ENCODE results near the gene CELA3A. TPM values are rescaled to one million over a fixed set of nuclear protein-coding genes. Genes with fewer than 3 reads are reported as not detected.
"Not testable (repeated sequence)": the region's sequence is repeated elsewhere in the genome, so short reads cannot be mapped to it uniquely, and the experiment has no call there.

The CELA3A gene
- polyA plus RNA-seq, 2 of the 4 experiments (the other 2 are of a cell fraction): not detected

- Histone ChIP-seq H3K4me2 (peak overlapping the region; percentile 42; the same call in 2 of the 3 replicates), H3K27ac (peak overlapping the region; percentile 69 to 77), H3K4me1 (peaks cover 13% of the 10 kb centered on the region; the same call in 2 of the 3 replicates)
- POLR2A ChIA-PET: interaction anchor here (0.7 kb wide), 1 partner anchor 464 kb away, joined by 3 read pairs; the partner anchor contains the start of gene ALPL
- DNase-seq (ENCODE audit: low read depth in 1 of 2, low spot score in 1 of 2); FAIRE-seq; H3K4me3 ChIP-seq; H3K9me3 ChIP-seq: not testable (repeated sequence)
- CTCF ChIA-PET: interaction anchor here (0.6 kb wide), 2 partner anchors 56 to 592 kb away, joined by 3 to 4 read pairs; no protein-coding TSS in a partner anchor
- peak in 1 of 2 experiments; percentile 60; a peak in 3 of 6 replicates for ATAC-seq
- 4% methylated on average over 2 of the region's 2 CpGs for WGBS (ENCODE audit: missing lambda C conversion rate)
These were observed 28.4 kb upstream of the CELA3A start for GRCh38 chr1:21972973-21973441.

GRCh38 chr1:21973948-21974347 is 27.5 kb upstream of the CELA3A start:
- DNase-seq (ENCODE audit: low read depth in 1 of 2, low spot score in 1 of 2); H3K4me3 ChIP-seq; FAIRE-seq; POLR2A ChIA-PET; ATAC-seq; H3K9me3 ChIP-seq; CTCF ChIA-PET; H3K4me2 ChIP-seq: not testable (repeated sequence)
- H3K27ac ChIP-seq: peak overlapping the region; percentile 69 to 77
- peaks cover 13% of the 10 kb centered on the region; the same call in 2 of the 3 replicates for H3K4me1 ChIP-seq
- WGBS (ENCODE audit: missing lambda C conversion rate): 95% methylated on average over 8 of the region's 8 CpGs

- CTCF ChIA-PET, POLR2A ChIA-PET, FAIRE-seq, H3K4me3 ChIP-seq, H3K9me3 ChIP-seq, H3K4me2 ChIP-seq: not testable (repeated sequence)
- H3K27ac ChIP-seq: peak overlapping the region; percentile 35 to 57; a peak in 1 of 6 replicates
- DNase-seq (ENCODE audit: low read depth in 1 of 2, low spot score in 1 of 2): peak in 1 of 2 experiments; percentile 51
- ATAC-seq: peak in 1 of 2 experiments; percentile 69; a peak in 3 of 6 replicates
- WGBS (ENCODE audit: missing lambda C conversion rate): 28% methylated on average over 6 of the region's 6 CpGs
- H3K4me1 ChIP-seq: peaks cover 13% of the 10 kb centered on the region; the same call in 2 of the 3 replicates
These were observed 26.8 kb upstream of the CELA3A start for GRCh38 chr1:21974699-21975098.

- POLR2A ChIA-PET; H3K4me3 ChIP-seq; FAIRE-seq; DNase-seq (ENCODE audit: low read depth in 1 of 2, low spot score in 1 of 2); H3K4me2 ChIP-seq; CTCF ChIA-PET; H3K9me3 ChIP-seq; ATAC-seq: not testable (repeated sequence)
- Histone ChIP-seq H3K27ac (peak overlapping the region in 1 of 2 experiments; percentile 43; a peak in 1 of 6 replicates), H3K4me1 (peaks cover 13% of the 10 kb centered on the region; the same call in 2 of the 3 replicates)
- 91% methylated on average over 9 of the region's 9 CpGs for WGBS (ENCODE audit: missing lambda C conversion rate)
These were observed 26.2 kb upstream of the CELA3A start for GRCh38 chr1:21975296-21975695.

- not testable (repeated sequence) for H3K27ac ChIP-seq, FAIRE-seq
- 87% methylated on average over 7 of the region's 9 CpGs for WGBS (ENCODE audit: missing lambda C conversion rate)
These were observed 24.7 kb upstream of the CELA3A start, which contains the start of gene CELA3B for GRCh38 chr1:21976703-21977239. Gene CELA3B, plus strand, starts transcription at chr1:21977022. Its CDS starts 18 bp downstream, at chr1:21977040.

GRCh38 chr1:21978209-21978608 is 23.2 kb upstream of the CELA3A start:
- FAIRE-seq; H3K4me2 ChIP-seq; H3K9me3 ChIP-seq; ATAC-seq; POLR2A ChIA-PET; H3K4me1 ChIP-seq; DNase-seq (ENCODE audit: low read depth in 1 of 2, low spot score in 1 of 2); H3K4me3 ChIP-seq; H3K27ac ChIP-seq: not testable (repeated sequence)
- CTCF ChIA-PET: interaction anchor here (1.3 to 1.7 kb wide), 2 partner anchors 14 to 38 kb away, joined by 3 read pairs; no protein-coding TSS in a partner anchor
- WGBS (ENCODE audit: missing lambda C conversion rate): 83% methylated on average over 10 of the region's 11 CpGs

More at GRCh38 chr1:21976703-21977239, 24.7 kb upstream of the CELA3A start, which contains the start of gene CELA3B:
- CTCF ChIA-PET; POLR2A ChIA-PET; H3K4me2 ChIP-seq; DNase-seq (ENCODE audit: low read depth in 1 of 2, low spot score in 1 of 2); ATAC-seq; H3K9me3 ChIP-seq; H3K4me3 ChIP-seq: not testable (repeated sequence)
- peaks cover 13% of the 10 kb centered on the region; the same call in 2 of the 3 replicates for H3K4me1 ChIP-seq

- 0% methylated on average over 2 of the region's 21 CpGs for WGBS (ENCODE audit: missing lambda C conversion rate)
- FAIRE-seq, POLR2A ChIA-PET: not testable (repeated sequence)
These were observed 20.8 kb upstream of the CELA3A start for GRCh38 chr1:21980515-21981220.

GRCh38 chr1:21981253-21981652 is 20.2 kb upstream of the CELA3A start:
- FAIRE-seq; H3K27ac ChIP-seq; H3K4me1 ChIP-seq; H3K9me3 ChIP-seq; POLR2A ChIA-PET; H3K4me3 ChIP-seq; ATAC-seq; DNase-seq (ENCODE audit: low read depth in 1 of 2, low spot score in 1 of 2); H3K4me2 ChIP-seq: not testable (repeated sequence)
- CTCF ChIA-PET: interaction anchor here (1.0 kb wide), 1 partner anchor 19 kb away, joined by 3 read pairs; no protein-coding TSS in a partner anchor
- 89% methylated on average over 1 of the region's 4 CpGs for WGBS (ENCODE audit: missing lambda C conversion rate)

More at GRCh38 chr1:21980515-21981220, 20.8 kb upstream of the CELA3A start:
- not testable (repeated sequence) for H3K27ac ChIP-seq; H3K4me1 ChIP-seq; H3K4me2 ChIP-seq; H3K4me3 ChIP-seq; DNase-seq (ENCODE audit: low read depth in 1 of 2, low spot score in 1 of 2); H3K9me3 ChIP-seq
- peak; percentile 11; the same call in 1 of the 3 replicates for TF ChIP-seq CTCF (IDR thresholded peaks at IDR 0.05)
- peak; percentile 83 to 90 for ATAC-seq
- CTCF ChIA-PET: interaction anchor here (0.6 to 1.0 kb wide), 2 partner anchors 18 to 274 kb away, joined by 3 read pairs; no protein-coding TSS in a partner anchor

- H3K4me2 ChIP-seq; POLR2A ChIA-PET; H3K4me1 ChIP-seq; FAIRE-seq; H3K4me3 ChIP-seq; H3K27ac ChIP-seq; DNase-seq (ENCODE audit: low read depth in 1 of 2, low spot score in 1 of 2); ATAC-seq; H3K9me3 ChIP-seq: not testable (repeated sequence)
- 74% methylated on average over 6 of the region's 6 CpGs for WGBS (ENCODE audit: missing lambda C conversion rate)
- CTCF ChIA-PET: interaction anchor here (0.9 kb wide), 1 partner anchor 408 kb away, joined by 3 read pairs; no protein-coding TSS in a partner anchor
These were observed 19.3 kb upstream of the CELA3A start for GRCh38 chr1:21982122-21982521.

GRCh38 chr1:21983539-21983938 is 17.9 kb upstream of the CELA3A start:
- DNase-seq (ENCODE audit: low read depth in 1 of 2, low spot score in 1 of 2); POLR2A ChIA-PET; FAIRE-seq; CTCF ChIA-PET; H3K27ac ChIP-seq; H3K4me3 ChIP-seq; H3K4me1 ChIP-seq; H3K9me3 ChIP-seq; ATAC-seq; H3K4me2 ChIP-seq: not testable (repeated sequence)
- 68% methylated on average over 5 of the region's 15 CpGs for WGBS (ENCODE audit: missing lambda C conversion rate)
